Prostate gland (tissue), 2 donors: Measurements from ENCODE around the gene CORO6.

Source experiments
- CTCF ChIP-seq, 4 experiments: fragments of 200-600 bp in 2 of 4; fragments of 450-650 bp in 2 of 4; sonication (generic) in 2 of 4; IDR thresholded peaks; 1 replicate in 3 of 4; 2 replicates in 1 of 4; pipeline ENCODE4 v1.5.1; 2016 to 2019; ENCODE audit warnings: antibody characterized with exemption in 4 of 4, mild to moderate bottlenecking in 2 of 4, moderate library complexity in 2 of 4
- POLR2A ChIP-seq: fragments of 450-650 bp; IDR thresholded peaks from one replicate; pipeline ENCODE4 v1.6.1; 2016; ENCODE audit warnings: antibody characterized with exemption, mild to moderate bottlenecking
- POLR2AphosphoS5 ChIP-seq: sonication (generic); formaldehyde crosslinking; IDR thresholded peaks from one replicate; pipeline ENCODE4 v1.6.1; 2017; ENCODE audit warnings: antibody characterized with exemption

GRCh38 chr17:29571486-29571882 lies 51.2 kb downstream of the CORO6 start:
- TF ChIP-seq POLR2A: no peak
- TF ChIP-seq CTCF (IDR thresholded peaks at IDR 0.05): no peak
- TF ChIP-seq POLR2AphosphoS5: no peak
